NCI-H82 treated with DMSO at 0.1 percent for 48 hours (cell line): ENCODE data around the gene CARMIL1.
"Not testable (repeated sequence)": the region's sequence is repeated elsewhere in the genome, so short reads cannot be mapped to it uniquely, and the experiment has no call there.

Experiments used
- DNase-seq: peaks from one replicate; lab custom pipeline; 2025; ENCODE audit not compliant: unreplicated experiment; lab: John Stamatoyannopoulos, UW

The CARMIL1 gene

DNA sequence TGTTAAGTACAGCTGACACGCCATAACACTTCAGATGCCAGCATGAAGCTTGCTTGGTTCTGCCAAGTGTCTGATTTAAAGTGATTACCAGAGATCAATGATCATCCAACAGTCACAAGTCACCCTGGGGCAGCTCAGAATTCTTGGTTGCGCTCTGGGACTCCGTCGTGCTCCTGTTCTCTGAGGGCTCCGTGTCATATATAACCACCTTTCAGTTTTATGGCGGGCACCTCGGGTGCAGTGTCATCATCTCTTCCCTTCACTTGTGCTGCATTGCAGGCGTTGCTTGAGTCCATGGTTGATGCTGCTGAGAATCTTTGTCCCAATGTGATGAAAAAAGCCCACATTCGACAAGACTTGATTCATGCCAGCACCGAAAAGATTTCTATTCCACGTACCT is 271.5 kb downstream of the CARMIL1 start:
- DNase-seq = peak; percentile 14

DNA sequence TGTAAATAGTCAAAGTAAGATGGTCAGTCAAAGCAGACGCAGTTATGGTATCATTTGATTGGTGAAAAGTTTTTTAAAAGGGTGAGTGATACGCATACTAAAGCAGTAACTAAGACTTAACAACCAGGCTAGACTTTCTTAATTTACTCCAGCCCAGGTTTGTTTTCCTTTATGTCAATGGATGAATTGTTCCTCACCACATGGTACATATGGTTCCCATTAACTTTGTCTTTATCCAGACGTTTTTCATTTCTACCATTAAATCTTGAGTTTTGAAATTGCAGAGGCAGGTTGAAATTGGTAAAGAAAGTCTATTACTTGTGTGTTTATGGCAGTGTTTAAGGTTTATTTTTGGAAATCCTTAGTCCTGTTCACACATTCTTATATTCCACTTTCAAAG is 274.3 kb downstream of the CARMIL1 start:
- no peak for DNase-seq

DNA sequence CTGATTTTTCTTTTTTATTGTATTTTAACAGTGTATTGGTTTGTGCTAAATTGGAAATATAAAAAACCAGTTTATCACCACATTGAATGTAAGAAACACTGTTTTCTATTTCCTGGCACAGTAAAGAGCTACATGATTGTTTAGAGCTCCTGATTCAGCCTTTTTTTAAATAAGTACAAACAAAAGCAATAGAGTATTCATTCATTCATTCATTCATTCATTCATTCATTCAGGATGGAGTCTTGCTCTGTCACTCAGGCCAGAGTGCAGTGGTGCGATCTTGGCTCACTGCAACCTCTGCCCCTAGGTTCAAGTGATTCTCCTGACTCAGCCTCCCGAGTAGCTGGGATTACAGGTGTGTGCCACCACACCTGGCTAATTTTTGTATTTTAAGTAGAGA is 276.0 kb downstream of the CARMIL1 start:
- no peak for DNase-seq

DNA sequence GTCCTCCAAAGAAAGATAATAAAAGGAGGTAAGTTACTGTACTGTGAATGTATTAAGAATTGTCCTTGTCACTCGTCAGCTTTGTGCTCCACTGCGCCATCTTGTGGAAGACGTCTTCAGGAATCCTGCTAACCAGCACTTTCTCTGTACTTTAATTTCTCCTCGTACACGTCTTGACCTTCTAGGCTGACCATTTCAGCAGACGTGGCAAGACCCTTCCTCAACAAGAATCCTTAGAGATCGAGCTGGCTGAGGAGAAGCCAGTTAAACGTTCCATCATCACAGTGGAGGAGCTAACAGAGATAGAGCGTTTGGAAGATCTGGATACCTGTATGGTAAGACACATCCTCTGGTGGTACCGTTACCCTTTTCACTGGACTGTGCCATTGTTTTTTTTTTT is 277.3 kb downstream of the CARMIL1 start:
- peak; percentile 58 for DNase-seq

DNA sequence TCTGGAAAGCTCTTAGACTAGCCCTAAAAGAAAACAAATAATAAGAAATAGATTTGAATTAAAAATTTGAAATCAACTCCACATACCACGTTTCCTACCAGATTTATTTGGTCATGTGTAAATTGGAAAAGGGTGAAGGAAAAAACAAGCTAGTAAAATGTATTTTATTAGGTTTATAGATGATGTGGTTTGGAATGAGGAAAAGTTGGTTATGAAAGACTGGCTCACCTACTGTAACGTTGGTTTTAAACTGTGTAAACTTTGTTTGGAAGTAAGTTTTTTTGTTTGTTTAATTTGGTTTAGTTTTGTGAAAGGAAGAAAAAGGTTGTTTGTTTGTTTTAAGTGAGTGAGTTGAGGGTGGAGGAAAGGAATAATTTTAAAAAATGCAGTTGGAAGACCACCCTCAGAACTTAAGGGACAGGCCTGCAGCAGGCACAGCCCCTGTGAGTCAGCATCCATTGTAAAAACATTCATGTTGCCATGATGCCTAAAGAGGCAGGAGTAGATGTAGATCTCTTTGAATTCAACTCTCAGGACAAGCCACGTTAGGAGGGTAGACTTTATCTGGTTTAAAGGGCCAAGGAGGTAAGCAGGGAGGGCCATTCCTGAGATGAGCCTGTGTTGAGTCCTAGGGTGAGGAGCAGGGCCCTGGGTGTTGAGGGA is 279.1 kb downstream of the CARMIL1 start:
- no peak for DNase-seq

DNA sequence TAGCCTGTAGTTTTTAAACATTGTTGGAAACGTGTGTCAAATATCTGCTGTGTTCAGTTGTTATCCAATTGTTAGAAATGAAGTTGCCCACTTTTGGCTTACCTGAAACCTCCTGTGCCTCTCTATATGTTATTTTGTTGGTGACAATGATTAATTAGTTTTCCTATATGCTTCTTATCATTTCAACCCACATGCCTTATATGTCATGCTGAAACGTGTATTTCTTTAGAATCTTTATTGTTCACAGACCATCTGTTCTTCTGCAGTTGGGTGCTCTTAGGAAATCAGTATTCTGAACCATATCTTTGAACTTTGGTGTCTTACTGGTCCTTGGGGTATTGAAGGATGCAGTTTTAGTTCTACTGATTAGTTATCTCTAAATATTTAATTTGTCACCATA is 281.7 kb downstream of the CARMIL1 start:
- DNase-seq = no peak

DNA sequence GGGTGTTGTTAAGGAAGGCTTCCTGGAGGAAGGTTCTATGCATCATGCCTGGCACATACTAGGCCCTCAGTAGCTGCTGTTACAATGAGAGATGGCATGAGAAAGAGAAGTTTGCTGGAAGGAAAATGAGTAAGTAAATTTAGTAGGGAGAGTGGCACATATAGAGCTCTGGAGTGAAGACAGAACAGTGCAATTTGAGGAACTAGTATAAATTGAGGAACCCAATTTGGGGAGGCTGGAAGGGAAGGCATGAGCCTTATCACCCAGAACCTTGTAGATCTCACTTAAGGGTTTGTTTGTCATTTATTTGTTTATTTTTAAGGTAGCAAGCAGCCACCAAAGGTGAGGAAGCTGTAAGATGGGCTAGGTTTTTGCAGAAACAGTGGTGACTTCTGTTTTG is 285.8 kb downstream of the CARMIL1 start:
- DNase-seq = no peak

DNA sequence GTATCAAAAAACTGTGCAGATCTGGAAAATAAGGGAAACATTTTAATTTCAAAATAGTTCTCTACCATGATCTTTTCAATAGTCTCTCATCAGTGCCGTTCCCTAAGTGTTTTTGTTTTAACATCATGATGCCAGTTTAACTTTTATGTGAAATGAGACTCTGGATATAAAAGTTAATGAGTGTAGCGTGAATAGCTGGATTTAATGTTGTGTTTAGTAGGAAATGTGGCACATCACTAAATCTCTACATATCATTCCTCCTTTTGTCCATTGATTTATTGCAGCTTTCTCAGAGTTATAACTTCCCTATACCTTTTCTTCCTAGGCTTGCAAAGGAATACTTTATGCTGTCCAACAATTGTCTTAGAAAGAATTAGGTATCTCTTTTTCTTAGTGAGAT is 291.4 kb downstream of the CARMIL1 start:
- no peak for DNase-seq

DNA sequence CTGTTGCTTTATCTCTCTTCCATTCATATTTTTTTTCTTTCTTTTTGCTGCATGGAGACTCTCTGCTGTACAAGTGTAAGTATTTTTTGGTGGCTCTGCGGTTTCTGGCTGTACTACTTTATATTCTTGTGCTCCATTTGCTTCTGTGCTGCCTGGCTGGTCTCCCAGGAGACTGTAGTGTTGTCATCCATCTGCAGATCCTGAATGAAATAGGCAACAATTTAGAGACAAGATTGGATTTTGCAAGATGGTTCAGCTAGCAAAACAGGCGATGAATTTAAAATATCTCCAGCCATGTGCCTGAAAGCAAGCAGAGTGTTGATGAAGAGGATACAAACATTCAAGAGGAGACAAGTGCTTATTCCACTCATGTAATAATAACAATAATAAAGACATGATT is 297.7 kb downstream of the CARMIL1 start:
- DNase-seq = no peak

DNA sequence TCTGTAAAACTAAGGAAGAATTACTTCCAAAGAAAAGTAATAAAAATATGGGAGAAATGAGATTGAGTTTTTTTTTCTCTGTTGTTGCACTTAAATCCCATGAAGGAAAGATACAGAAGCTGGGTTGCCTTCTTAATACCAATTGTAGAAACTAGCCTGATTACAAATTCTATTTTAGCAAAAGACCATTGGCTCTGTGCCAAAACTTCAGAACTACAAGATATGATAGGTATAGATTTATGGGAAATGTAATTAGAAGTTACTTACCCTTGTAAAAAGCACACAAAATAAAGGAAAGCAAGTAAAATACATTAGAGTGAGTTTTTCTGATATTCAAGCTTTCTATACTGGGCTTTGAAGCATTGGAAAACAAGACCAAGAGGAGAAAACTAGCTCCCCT is 299.4 kb downstream of the CARMIL1 start:
- no peak for DNase-seq

DNA sequence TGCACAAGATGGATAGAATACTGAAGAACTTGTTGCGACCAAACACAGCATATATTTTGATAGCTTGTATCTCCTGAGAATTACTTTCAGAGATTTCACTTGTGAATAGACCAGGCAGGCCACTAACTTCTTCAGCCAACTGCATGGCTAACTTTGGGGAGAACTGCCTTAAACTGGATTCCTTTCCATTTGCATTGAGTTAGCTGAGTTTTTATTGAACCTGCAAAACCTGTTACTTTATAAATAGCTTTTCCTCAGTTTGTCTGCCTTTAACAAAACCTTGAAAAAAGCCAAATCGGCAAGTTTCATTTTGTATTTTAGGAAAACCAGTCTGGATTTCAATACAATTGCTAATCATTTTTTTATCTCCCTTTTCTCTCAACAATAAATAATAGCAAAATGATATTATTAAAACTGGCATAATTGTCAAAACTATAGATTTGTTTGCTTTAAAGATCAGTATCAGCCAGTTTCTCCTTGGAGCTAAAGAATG is 300.3 kb downstream of the CARMIL1 start:
- DNase-seq = no peak

DNA sequence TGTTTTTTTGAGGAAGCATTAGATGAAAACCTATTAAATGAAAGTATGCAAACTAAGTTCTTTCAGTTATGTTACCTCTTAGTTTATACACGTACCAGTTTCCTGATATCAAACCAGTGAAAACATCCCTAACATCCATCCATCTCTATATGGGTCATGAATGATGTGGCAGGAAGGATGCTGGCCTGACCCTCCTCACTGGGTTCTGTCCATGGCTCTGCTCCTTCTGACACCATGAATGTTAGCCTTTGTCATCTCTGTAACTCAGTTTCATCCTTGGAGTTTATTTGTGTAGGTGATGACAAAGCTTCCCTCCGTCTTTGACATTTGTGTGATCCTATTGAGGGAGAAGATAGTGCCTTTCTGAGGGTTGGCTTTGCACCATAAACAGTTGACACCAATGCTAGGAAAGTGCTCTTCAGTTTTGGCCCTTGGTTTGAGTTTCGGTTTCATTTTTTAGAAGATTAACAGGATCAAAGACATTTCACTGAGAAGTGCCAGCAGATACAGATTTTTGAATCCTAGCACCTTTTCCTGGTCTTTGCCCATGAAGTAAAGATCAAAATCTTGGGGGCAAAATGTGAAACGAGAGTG is 300.8 kb downstream of the CARMIL1 start:
- no peak for DNase-seq

DNA sequence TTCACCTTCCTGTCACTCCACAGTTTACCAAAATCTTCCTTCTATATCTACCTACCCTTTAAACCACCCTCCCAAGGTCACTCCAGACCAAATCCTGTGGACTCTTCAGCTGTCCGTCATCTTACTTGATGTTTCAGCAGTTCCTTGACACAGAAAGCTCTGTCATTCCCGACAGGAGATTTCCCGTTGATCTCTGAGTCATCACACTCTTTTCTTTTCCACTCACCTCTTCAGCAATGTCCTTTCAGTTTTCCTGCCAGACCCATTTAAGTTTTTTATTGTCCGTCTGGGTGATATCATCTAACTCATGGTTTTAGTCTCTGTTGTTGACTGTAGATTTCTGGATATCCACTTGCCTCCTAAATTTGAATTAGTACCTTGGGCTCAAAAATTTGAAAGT is 302.9 kb downstream of the CARMIL1 start:
- DNase-seq = no peak

DNA sequence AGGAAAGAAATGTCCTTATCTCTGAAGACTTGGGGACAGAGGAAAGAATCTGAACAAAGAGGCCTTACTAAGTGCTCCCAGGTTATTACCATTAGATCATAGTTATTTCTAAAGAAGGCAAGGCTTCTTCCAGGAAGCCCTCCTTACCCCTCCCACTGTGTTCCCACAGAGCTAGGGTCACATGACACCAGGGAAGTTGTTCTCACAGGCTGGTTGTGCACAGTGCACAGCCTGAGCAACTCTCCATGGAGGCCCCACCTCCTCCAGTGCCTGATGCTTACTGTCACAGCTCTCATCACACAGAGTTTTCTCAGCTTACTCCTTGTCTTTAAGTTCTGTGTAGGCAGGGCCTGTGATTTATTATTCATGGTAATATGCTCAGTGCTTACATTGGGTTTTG is 303.9 kb downstream of the CARMIL1 start:
- no peak for DNase-seq

DNA sequence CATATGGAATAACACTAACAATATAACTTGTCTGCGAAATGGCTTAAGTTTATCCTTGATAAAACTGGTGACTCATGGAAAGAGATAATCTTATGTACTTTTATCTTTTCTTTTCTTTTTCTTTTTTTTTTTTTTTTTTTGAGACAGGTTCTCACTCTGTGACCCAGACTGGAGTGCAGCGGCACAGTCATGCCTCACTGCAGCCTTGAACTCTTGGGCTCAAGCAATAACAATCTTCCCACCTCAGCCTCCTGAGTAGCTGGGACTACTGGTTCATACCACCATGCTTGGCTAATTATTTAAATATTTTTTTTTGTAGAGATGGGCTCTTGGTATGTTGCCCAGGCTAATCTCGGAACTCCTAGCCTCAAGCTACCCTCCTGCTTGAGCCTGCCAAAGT is 304.7 kb downstream of the CARMIL1 start:
- no peak for DNase-seq

DNA sequence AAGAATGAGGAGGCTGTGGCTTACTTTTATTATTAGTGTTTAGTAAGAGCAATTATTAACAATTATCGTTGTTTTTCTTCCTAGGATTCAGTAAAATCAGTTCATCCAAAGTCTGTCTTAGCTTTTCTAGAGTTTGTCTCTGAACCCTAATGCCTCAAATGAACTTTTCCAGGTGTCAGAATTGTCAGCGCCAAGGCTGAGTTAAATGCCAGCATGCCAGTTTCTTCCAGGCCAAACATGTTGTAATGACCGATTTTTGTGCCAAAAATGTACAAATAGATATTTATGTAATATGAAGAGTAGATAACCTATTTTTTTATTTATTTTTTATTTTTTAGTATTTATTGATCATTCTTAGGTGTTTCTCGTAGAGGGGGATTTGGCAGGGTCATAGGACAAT is 306.1 kb downstream of the CARMIL1 start:
- DNase-seq = no peak

DNA sequence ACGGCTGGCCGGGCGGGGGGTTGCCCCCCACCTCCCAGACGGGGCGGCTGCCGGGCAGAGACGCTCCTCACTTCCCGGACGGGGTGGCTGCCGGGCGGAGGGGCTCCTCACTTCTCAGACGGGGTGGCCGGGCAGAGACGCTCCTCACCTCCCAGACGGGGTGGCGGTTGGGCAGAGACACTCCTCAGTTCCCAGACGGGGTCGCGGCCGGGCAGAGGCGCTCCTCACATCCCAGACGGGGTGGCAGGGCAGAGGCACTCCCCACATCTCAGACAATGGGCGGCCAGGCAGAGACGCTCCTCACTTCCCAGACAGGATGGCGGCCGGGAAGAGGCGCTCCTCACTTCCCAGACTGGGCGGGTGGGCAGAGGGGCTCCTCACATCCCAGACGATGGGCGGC is 306.9 kb downstream of the CARMIL1 start:
- DNase-seq = not testable (repeated sequence)

DNA sequence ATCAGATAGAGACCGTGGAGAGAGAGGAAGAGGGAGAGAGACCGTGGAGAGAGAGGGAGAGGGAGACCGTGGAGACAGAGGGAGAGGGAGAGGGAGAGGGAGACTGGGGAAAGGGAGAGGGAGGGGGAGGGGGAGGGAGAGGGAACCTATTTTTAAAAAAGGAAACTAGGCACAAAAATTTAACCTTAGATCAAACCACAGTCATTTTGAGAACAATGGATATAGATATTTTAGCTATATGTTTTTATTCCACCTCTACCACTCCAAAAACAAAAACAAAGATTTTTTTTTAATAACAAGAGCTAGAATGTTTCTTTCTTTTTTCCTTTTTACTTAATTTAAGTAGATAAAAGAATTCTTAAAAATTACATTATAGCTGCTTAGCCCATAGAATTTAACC is 307.8 kb downstream of the CARMIL1 start:
- DNase-seq = no peak

DNA sequence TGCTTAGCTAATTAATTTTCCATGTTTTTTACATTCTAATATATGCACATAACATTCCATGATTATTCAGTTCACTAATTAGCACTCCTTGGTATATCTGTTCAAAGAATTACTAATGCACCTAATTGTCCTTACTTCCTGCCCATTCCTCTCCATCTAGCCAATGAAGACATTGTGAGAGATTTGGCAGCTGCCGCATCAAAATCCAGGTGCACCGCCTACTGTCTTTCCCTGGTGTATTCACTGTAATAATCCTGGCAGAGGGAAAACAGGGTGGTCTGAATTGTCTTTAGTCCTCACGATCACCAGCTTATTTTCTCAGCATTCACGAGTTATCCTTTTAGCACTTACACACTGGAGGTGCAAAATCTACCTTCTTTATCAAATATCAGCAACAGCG is 311.8 kb downstream of the CARMIL1 start:
- DNase-seq = no peak

DNA sequence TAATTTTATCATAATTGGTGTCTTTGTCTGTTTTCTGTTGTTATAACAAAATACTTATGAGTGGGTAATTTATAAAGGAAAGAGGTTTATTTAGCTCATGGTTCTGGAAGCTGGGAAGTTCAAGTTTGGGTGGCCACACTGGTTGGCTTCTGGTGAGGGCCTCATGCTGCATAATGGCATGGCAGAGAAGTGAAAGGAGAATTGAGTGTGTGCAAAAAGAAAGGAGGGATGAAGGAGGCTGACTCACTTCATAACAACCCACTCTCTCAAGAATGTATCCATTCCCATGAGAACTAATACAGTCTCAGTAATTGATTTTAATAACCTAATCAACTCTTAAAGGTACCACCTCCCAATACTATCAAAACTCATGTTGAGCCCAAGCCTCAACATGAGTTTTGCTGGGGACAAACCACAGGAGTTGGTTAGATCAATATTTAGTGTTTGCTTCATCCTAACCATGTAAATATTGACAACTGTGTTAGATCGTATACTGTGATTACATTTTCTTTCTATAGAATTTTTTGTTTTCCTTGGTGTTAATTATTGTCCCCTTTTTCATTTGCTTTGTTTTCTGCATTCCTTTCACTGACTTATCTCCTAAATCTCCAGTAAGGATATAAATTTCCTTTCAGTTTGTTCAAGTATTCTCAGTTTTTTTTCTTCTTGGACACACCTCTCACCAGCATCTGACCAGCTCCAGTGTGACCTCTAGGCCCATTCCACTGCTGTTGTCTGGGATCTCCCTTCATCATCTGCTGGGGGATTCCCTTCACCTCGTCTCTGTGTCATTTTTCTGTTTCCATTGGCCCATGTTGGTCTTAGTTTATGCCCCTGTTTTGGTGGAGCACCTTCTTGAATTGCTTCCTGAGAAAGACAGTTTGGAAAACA is 318.0 kb downstream of the CARMIL1 start:
- DNase-seq = no peak

DNA sequence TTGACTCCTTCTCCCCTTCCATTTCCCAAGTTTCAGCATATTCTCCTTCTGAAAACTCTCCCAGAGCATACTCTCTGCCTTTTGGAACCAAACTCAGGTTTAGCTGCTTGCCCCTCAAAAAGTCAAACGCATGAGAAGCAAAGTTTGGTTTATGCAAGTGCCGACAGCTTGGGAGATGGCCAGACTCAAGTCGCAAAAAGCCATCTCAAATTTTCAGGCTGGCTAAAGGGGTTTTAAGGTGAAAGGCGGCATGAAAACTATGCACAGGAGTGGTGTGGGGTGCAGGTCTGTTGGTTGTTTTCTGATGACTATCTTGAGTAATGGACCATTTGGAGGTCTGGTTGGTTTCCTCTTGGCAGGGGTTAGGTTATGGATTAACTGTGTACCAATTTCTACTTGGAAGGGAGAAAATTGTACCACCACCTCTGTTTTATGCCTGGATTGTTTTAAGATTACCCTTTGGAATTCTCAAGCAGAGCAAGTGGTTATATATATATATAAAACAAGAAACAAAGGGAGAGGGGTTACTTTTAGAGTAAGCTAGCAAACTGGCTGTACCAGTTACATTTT is 320.4 kb downstream of the CARMIL1 start:
- DNase-seq = no peak
